22Rv1 (cell line): ENCODE measurements around the gene AMD1.
"Not testable (repeated sequence)": the region's sequence is repeated elsewhere in the genome, so short reads cannot be mapped to it uniquely, and the experiment has no call there.

Source experiments
- H3K27ac ChIP-seq: fragments of 450-650 bp; 2 replicates; pipeline ENCODE4 v1.5.1; 2017
- ZFX ChIP-seq: fragments of 450-650 bp; IDR thresholded peaks from 2 replicates; pipeline ENCODE4 v1.6.1; 2017; ENCODE audit warnings: antibody characterized with exemption, borderline replicate concordance
- TF ChIP-seq, protein P1 (sequence below): fragments of 450-650 bp; IDR thresholded peaks from 2 replicates; pipeline ENCODE4 v1.5.1; 2017; ENCODE audit warnings: mild to moderate bottlenecking

AMD1 gene

GRCh38 chr6:110873981-110874879 lies at the start of gene AMD1:
Gene AMD1, plus strand, starts transcription at chr6:110874785. Its CDS starts 321 bp downstream, at chr6:110875106.
- peak within 1 kb of the TSS; percentile 98 for H3K27ac ChIP-seq

GRCh38 chr6:110826236-110827129 lies 48.1 kb upstream of the AMD1 start:
- H3K27ac ChIP-seq = no peak overlapping the region

More at GRCh38 chr6:110873981-110874879, at the start of gene AMD1:
- TF ChIP-seq ZFX = no peak
- TF ChIP-seq, protein P1, sequence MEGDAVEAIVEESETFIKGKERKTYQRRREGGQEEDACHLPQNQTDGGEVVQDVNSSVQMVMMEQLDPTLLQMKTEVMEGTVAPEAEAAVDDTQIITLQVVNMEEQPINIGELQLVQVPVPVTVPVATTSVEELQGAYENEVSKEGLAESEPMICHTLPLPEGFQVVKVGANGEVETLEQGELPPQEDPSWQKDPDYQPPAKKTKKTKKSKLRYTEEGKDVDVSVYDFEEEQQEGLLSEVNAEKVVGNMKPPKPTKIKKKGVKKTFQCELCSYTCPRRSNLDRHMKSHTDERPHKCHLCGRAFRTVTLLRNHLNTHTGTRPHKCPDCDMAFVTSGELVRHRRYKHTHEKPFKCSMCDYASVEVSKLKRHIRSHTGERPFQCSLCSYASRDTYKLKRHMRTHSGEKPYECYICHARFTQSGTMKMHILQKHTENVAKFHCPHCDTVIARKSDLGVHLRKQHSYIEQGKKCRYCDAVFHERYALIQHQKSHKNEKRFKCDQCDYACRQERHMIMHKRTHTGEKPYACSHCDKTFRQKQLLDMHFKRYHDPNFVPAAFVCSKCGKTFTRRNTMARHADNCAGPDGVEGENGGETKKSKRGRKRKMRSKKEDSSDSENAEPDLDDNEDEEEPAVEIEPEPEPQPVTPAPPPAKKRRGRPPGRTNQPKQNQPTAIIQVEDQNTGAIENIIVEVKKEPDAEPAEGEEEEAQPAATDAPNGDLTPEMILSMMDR = no peak

DNA sequence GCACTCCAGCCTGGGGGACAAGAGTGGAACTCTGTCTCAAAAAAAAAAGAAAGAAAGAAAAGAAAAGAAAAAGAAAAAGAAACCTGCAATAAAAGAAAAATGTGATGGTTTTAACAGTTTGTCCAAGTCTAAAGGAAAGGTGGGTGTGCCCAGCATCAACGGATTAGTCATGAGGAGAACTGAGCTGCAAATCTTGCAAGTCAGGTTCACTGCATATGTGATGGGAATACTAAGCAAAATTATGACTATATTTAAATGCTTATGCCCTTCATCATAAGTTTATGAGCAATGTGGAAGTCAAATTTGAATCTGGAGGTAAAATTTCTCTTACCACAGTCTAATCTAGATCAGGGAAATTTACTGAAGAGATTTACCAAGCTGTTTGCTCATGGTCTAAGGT lies 46.2 kb upstream of the AMD1 start:
- TF ChIP-seq, protein P1 = no peak
- no peak for TF ChIP-seq ZFX
- no peak overlapping the region for H3K27ac ChIP-seq

More at GRCh38 chr6:110826236-110827129, 48.1 kb upstream of the AMD1 start:
- TF ChIP-seq, protein P1 = no peak
- TF ChIP-seq ZFX = no peak

- H3K27ac ChIP-seq = no peak overlapping the region
- TF ChIP-seq, protein P1 = no peak
- no peak for TF ChIP-seq ZFX
These were observed 43.2 kb upstream of the AMD1 start for GRCh38 chr6:110831405-110831804.

DNA sequence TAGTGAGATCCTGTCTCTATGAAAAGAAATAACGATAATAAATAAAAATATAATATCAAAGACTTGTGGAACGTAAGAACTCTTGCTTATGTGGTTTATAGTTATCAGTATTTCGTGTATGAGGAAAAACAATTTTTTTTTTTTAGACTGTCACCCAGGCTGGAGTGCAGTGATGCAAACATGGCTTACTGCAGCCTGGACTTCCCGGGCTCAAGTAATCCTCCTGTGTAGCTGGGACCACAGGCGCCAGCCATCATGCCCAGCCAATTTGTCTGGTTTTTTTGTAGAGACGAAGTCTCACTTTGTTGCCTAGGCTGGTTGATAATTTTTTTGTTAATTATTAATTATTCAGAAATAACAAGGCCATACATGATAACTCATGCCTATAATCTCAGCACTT lies 40.8 kb upstream of the AMD1 start:
- TF ChIP-seq ZFX = no peak
- TF ChIP-seq, protein P1 = no peak
- no peak overlapping the region for H3K27ac ChIP-seq

- not testable (repeated sequence) for H3K27ac ChIP-seq
These were observed 38.8 kb upstream of the AMD1 start for GRCh38 chr6:110835751-110836150.

DNA sequence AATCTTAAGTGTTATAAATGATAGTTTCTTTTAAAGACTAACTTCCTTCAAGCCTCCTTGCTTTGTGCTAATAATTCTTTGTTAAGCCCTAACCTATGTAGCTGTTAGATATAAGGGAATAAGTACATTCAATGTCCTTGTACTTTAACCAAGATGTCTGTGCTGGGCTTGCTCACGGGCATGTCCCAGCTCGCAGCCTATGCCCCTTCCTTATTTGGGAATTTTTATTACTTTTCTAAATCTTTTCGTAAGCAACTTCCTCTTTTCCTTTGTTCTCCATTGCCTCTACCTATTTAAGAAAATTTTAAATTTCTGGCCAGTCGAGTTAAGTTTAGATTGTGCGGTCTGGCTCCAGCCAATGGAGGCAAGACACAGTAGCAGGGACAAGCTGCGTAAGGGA lies 33.3 kb upstream of the AMD1 start:
- H3K27ac ChIP-seq = no peak overlapping the region
- no peak for TF ChIP-seq ZFX
- TF ChIP-seq, protein P1 = no peak
